H1 (cell line): ENCODE measurements around the gene TCEAL1. TPM values are rescaled to one million over a fixed set of nuclear protein-coding genes. Genes with fewer than 3 reads are reported as not detected.

Experiments used
- CTCF ChIA-PET: fragments of 300-600 bp; sonication (Branson Sonifier 250); formaldehyde crosslinking; loops from one replicate; lab custom pipeline; 2021; ENCODE audit not compliant: partially characterized antibody; lab: Charles Lee
- POLR2A ChIA-PET: fragments of 300-600 bp; sonication (Branson Sonifier 250); formaldehyde crosslinking; loops from one replicate; lab custom pipeline; 2021; ENCODE audit warnings: inconsistent platforms; ENCODE audit not compliant: partially characterized antibody; lab: Charles Lee
- DNase-seq, 2 experiments: peaks; one replicate each; pipeline versions ENCODE4 v3.0.0 to v3.0.0-alpha.2; 2010 to 2022; ENCODE audit warnings: low spot score in 2 of 2, low read depth in 1 of 2, mixed read lengths in 1 of 2
- FAIRE-seq: peaks from 2 replicates; lab custom pipeline; 2011; peaks lifted over from hg19 to GRCh38; lab: Jason Lieb, UNC
- H2AFZ ChIP-seq: 2 replicates; pipeline ENCODE4 v1.8.1; 2012; ENCODE audit warnings: low read length, inconsistent platforms
- H2AK5ac ChIP-seq: 2 replicates; pipeline ENCODE4 v1.6.1; 2013; ENCODE audit warnings: low read depth, low read length
- H2BK120ac ChIP-seq: replicated peaks from 2 replicates; pipeline ENCODE3; 2013; ENCODE audit warnings: low read depth, low read length, inconsistent platforms
- H2BK12ac ChIP-seq: 2 replicates; pipeline ENCODE4 v1.6.1; 2013; ENCODE audit warnings: low read depth, low read length
- H2BK15ac ChIP-seq: 2 replicates; pipeline ENCODE4 v1.6.1; 2013; ENCODE audit warnings: low read length
- H2BK20ac ChIP-seq: 2 replicates; pipeline ENCODE4 v1.6.1; 2013; ENCODE audit warnings: low read length
- H2BK5ac ChIP-seq: 2 replicates; pipeline ENCODE4 v1.6.1; 2013; ENCODE audit warnings: low read depth, low read length
- H3K14ac ChIP-seq: 2 replicates; pipeline ENCODE4 v1.6.1; 2013; ENCODE audit warnings: inconsistent platforms; ENCODE audit not compliant: insufficient read length
- H3K18ac ChIP-seq: 2 replicates; pipeline ENCODE4 v1.6.1; 2013; ENCODE audit warnings: low read length; ENCODE audit errors: extremely low read depth
- H3K23ac ChIP-seq: 2 replicates; pipeline ENCODE4 v1.6.1; 2013; ENCODE audit warnings: inconsistent platforms; ENCODE audit not compliant: insufficient read length
- H3K23me2 ChIP-seq: 2 replicates; pipeline ENCODE4 v1.6.1; 2013; ENCODE audit warnings: low read depth, low read length
- H3K27ac ChIP-seq: 2 replicates; pipeline ENCODE4 v1.6.1; 2011; ENCODE audit warnings: low read depth, low read length, inconsistent platforms
- H3K27me3 ChIP-seq, 4 experiments: replicated peaks in 1 of 4; 1 replicate in 1 of 4; 2 replicates in 3 of 4; pipeline versions ENCODE4 v1.6.1 to v1.8.1; 2011 to 2013; ENCODE audit warnings: low read length in 3 of 4, mild to moderate bottlenecking in 3 of 4, inconsistent platforms in 2 of 4, mixed read lengths in 2 of 4, moderate library complexity in 1 of 4; ENCODE audit not compliant: control insufficient read depth in 3 of 4, insufficient read depth in 3 of 4; ENCODE audit errors: extremely low read depth in 1 of 4
- H3K36me3 ChIP-seq, 4 experiments: 2 replicates each; pipeline versions ENCODE4 v1.6.1 to v1.8.1; 2011 to 2013; ENCODE audit warnings: mild to moderate bottlenecking in 4 of 4, low read length in 3 of 4, moderate library complexity in 2 of 4, control low read depth in 1 of 4, inconsistent platforms in 1 of 4; ENCODE audit not compliant: insufficient read depth in 4 of 4, control insufficient read depth in 2 of 4
- H3K4ac ChIP-seq: replicated peaks from 2 replicates; pipeline ENCODE3; 2013; ENCODE audit warnings: low read length, low read depth, mixed read lengths, inconsistent platforms; ENCODE audit not compliant: insufficient read length
- H3K4me1 ChIP-seq, 4 experiments: replicated peaks in 1 of 4; 1 replicate in 1 of 4; 2 replicates in 3 of 4; pipeline versions ENCODE4 v1.6.1 to v1.8.1; 2011 to 2013; ENCODE audit warnings: low read length in 3 of 4, inconsistent platforms in 2 of 4, mixed read lengths in 1 of 4; ENCODE audit not compliant: insufficient read depth in 4 of 4, control insufficient read depth in 3 of 4
- H3K4me2 ChIP-seq, 2 experiments: 2 replicates each; pipeline versions ENCODE4 v1.6.1 to v1.8.1; 2011 to 2013; ENCODE audit warnings: low read depth in 2 of 2, low read length in 2 of 2, control low read depth in 1 of 2, inconsistent platforms in 1 of 2, mild to moderate bottlenecking in 1 of 2; ENCODE audit not compliant: insufficient read depth in 1 of 2
- H3K4me3 ChIP-seq, 4 experiments: fragments of 200-600, 300-600 bp in 1 of 4; sonication (generic), shearing (Covaris generic), sonication (Bioruptor Twin) in 1 of 4; 2 replicates each; pipeline versions ENCODE4 v1.5.1 to v1.8.1; 2011 to 2016; ENCODE audit warnings: low read length in 4 of 4, low read depth in 3 of 4, control low read depth in 2 of 4, inconsistent platforms in 2 of 4, mild to moderate bottlenecking in 2 of 4, mixed read lengths in 1 of 4, moderate library complexity in 1 of 4; ENCODE audit not compliant: insufficient read depth in 2 of 4; ENCODE audit errors: extremely low read depth in 1 of 4
- H3K56ac ChIP-seq: replicated peaks from 2 replicates; pipeline ENCODE3; 2013; ENCODE audit warnings: low read depth, mild to moderate bottlenecking, mixed read lengths, low read length, inconsistent platforms; ENCODE audit not compliant: insufficient read length
- H3K79me1 ChIP-seq: 2 replicates; pipeline ENCODE4 v1.6.1; 2013; ENCODE audit warnings: low read depth, low read length, control low read depth
- H3K79me2 ChIP-seq, 2 experiments: 2 replicates each; pipeline versions ENCODE4 v1.6.1 to v1.8.1; 2012 to 2013; ENCODE audit warnings: low read length in 2 of 2, mild to moderate bottlenecking in 2 of 2, inconsistent platforms in 1 of 2; ENCODE audit not compliant: insufficient read depth in 2 of 2, control insufficient read depth in 1 of 2
- H3K9ac ChIP-seq, 4 experiments: replicated peaks in 1 of 4; 1 replicate in 1 of 4; 2 replicates in 3 of 4; pipeline versions ENCODE4 v1.6.1 to v1.8.1; 2011 to 2013; ENCODE audit warnings: low read depth in 3 of 4, low read length in 3 of 4, control low read depth in 2 of 4, mild to moderate bottlenecking in 2 of 4, moderate library complexity in 2 of 4, inconsistent platforms in 1 of 4; ENCODE audit errors: extremely low read depth in 1 of 4
- H3K9me3 ChIP-seq, 2 experiments: 2 replicates each; pipeline versions ENCODE4 v1.6.1 to v1.8.1; 2012 to 2013; ENCODE audit warnings: mild to moderate bottlenecking in 2 of 2, moderate library complexity in 2 of 2, control low read depth in 1 of 2, inconsistent platforms in 1 of 2, low read depth in 1 of 2, low read length in 1 of 2, mixed read lengths in 1 of 2; ENCODE audit not compliant: insufficient read depth in 2 of 2
- H4K20me1 ChIP-seq, 2 experiments: replicated peaks in 1 of 2; 2 replicates each; pipeline versions ENCODE3 to v1.8.1; 2011 to 2013; ENCODE audit warnings: inconsistent platforms in 2 of 2, low read length in 2 of 2, mild to moderate bottlenecking in 1 of 2; ENCODE audit not compliant: insufficient read depth in 2 of 2, control insufficient read depth in 1 of 2
- H4K5ac ChIP-seq: 2 replicates; pipeline ENCODE4 v1.6.1; 2013; ENCODE audit warnings: low read length, low read depth, mixed read lengths, inconsistent platforms; ENCODE audit not compliant: insufficient read length
- H4K8ac ChIP-seq: 2 replicates; pipeline ENCODE4 v1.8.0; 2013; ENCODE audit warnings: mild to moderate bottlenecking, moderate library complexity, low read length, inconsistent platforms; ENCODE audit not compliant: insufficient read depth; ENCODE audit errors: extremely low read depth
- H4K91ac ChIP-seq: replicated peaks from 2 replicates; pipeline ENCODE3; 2013; ENCODE audit warnings: low read length, mixed read lengths, inconsistent platforms; ENCODE audit not compliant: insufficient read length
- BCL11A ChIP-seq, 2 experiments: IDR thresholded peaks; one replicate each; pipeline ENCODE4 v1.6.1; 2011; ENCODE audit warnings: low read depth in 2 of 2, low read length in 2 of 2, mild to moderate bottlenecking in 2 of 2
- CEBPB ChIP-seq: IDR thresholded peaks from 2 replicates; pipeline ENCODE4 v1.6.1; 2012; ENCODE audit warnings: low read depth, low read length
- CHD1 ChIP-seq: IDR thresholded peaks from 2 replicates; pipeline ENCODE4 v1.6.1; 2012; ENCODE audit warnings: low read depth, low read length, improper control_type of control experiment
- HDAC6 ChIP-seq: IDR thresholded peaks from one replicate; pipeline ENCODE4 v1.7.1; 2012; ENCODE audit warnings: low read depth, mild to moderate bottlenecking, inconsistent platforms, low read length, moderate library complexity
- RBBP5 ChIP-seq: IDR thresholded peaks from 2 replicates; pipeline ENCODE4 v1.7.1; 2012; ENCODE audit warnings: low read depth, mild to moderate bottlenecking, inconsistent platforms, low read length, moderate library complexity, borderline replicate concordance
- SIRT6 ChIP-seq: IDR thresholded peaks from one replicate; pipeline ENCODE4 v1.7.1; 2012; ENCODE audit warnings: low read length, inconsistent platforms
- SUZ12 ChIP-seq: fragments of 200-600 bp; sonication (generic); IDR thresholded peaks from 2 replicates; pipeline ENCODE4 v1.6.1; 2012; ENCODE audit warnings: mild to moderate bottlenecking, inconsistent platforms, low read length, moderate library complexity, mixed read lengths
- TAF1 ChIP-seq: IDR thresholded peaks from 2 replicates; pipeline ENCODE4 v1.6.1; 2011; ENCODE audit warnings: mild to moderate bottlenecking, low read depth, low read length
- YY1 ChIP-seq: IDR thresholded peaks from 2 replicates; pipeline ENCODE4 v1.6.1; 2011; ENCODE audit warnings: low read depth, mild to moderate bottlenecking, low read length
- WGBS, 2 experiments: shearing (Covaris generic) in 1 of 2; methylation state at CpG; one replicate each; pipeline versions ENCODE4 v1.1.6 to v1.1.7; 2013 to 2015; ENCODE audit warnings: low lambda C conversion rate in 2 of 2, mixed read lengths in 2 of 2, inconsistent platforms in 1 of 2, low coverage in 1 of 2, missing lambda C conversion rate in 1 of 2; ENCODE audit not compliant: insufficient replicate concordance in 2 of 2, insufficient coverage in 1 of 2, insufficient read length in 1 of 2; ENCODE audit errors: extremely low coverage in 1 of 2, missing lambda C conversion rate in 1 of 2; 5-methylcytosine and 5-hydroxymethylcytosine counted together
- long read RNA-seq, 2 experiments: library from RNA in 1 of 2; library from capped mRNA in 1 of 2; stranded (forward); transcript quantifications; one replicate each; pipeline ENCODE4 v2.0.0, GENCODE V29; 2021; ENCODE audit warnings: inconsistent platforms in 1 of 2
- polyA minus RNA-seq, 3 experiments: library from RNA; depleted of rRNA, polyadenylated mRNA; stranded (reverse); fragments of >200 nt; gene quantifications; 1 replicate in 2 of 3; 2 replicates in 1 of 3; pipeline ENCODE4 v1.2.3, GENCODE V29; 2011
- polyA plus RNA-seq, 7 experiments: library from polyadenylated mRNA; depleted of rRNA in 3 of 7; stranded (reverse) in 5 of 7; unstranded in 2 of 7; fragments of >200 nt in 5 of 7; fragments of 200-250 nt in 2 of 7; gene quantifications; 1 replicate in 5 of 7; 2 replicates in 1 of 7; 4 replicates in 1 of 7; pipeline versions ENCODE4 v1.2.1 to v1.2.3, GENCODE V29; 2011 to 2013; ENCODE audit warnings: missing spikeins in 2 of 7, mixed read lengths in 2 of 7
- total RNA-seq: library from RNA; stranded (reverse); fragmentation: NEBNext Ultra II Directional; extraction: Animal tissue kit (Norgen Biotek cat#: 25700); gene quantifications from 2 replicates; pipeline ENCODE4 v1.2.1, GENCODE V29; 2021

Gene TCEAL1
- total RNA-seq (3.9 TPM in 2 replicates), polyA plus RNA-seq (2011; rRNA removed) (3.0 and 4.1 TPM in 2 replicates), polyA minus RNA-seq (2011; rRNA and poly(A)+ RNA removed) (0.95 and 1.3 TPM in 2 replicates)
- polyA plus RNA-seq (2011; cell fraction: cytosol; rRNA removed) = 5.7 TPM
- polyA plus RNA-seq (2011; cell fraction: nucleus; rRNA removed) = 3.2 TPM
- 2.4 to 3.7 TPM (median 3.3 TPM) in 4 replicates for polyA plus RNA-seq (2012, experiment 1 of 2)
- polyA plus RNA-seq (2012, experiment 2 of 2) = 1.8 TPM
- 5.6 TPM for polyA plus RNA-seq (2013, experiment 1 of 2)
- polyA plus RNA-seq (2013, experiment 2 of 2) = 5.4 TPM
- polyA minus RNA-seq (2011; cell fraction: cytosol; rRNA and poly(A)+ RNA removed) = not detected
- 1.7 TPM for polyA minus RNA-seq (2011; cell fraction: nucleus; rRNA and poly(A)+ RNA removed)
- long read RNA-seq, experiment 1, partial matches to known transcripts = 3 of 4 reads
- long read RNA-seq, experiment 1, other reads (novel, unspliced or antisense) = 0 of 4 reads
- long read RNA-seq, experiment 2, partial matches to known transcripts = 4 of 7 reads
- long read RNA-seq, experiment 2, other reads (novel, unspliced or antisense) = 2 of 7 reads

DNA sequence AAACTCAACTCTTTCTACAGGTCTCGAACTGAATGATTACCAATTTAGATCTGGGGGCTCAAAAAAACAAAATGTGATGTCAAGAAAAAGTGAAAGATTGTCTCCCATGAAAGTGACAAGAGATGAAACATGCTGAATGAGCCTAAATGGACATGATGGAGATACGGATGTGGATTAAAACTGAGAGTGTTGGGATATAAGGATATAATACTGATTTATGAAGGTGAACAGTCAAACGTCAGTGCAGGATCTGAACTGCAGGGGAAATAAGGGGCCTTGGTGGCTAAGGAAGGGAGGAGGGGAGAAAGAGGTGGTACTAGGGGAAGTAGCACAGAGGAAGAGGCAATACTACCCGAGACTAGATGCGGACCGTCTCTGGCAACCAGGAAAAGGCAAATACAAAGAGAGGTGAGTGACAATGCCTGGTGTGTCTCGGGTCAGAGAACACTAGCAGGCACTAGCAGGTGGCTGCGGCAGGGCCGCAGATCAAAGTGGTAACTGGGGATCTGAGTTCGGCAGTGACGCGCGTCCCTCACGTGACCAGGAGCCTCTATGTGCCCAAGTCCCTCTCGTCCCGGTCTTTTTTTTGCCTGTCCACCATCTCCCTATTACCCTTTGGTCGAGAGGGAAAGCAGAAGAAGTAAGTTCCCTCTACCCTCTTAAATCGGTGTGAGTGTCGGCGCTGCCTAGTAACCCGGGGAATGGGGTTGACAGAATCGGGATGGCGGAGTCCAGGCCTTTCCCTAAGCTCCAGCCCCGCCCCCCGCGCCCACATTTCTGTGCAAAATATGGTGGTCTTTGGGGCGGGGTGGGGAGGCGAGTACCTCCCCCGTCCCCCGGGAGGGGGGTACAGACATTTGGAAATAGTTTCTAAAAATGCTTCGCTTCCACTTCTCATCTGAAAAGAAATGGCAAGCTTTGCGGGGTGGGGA, at the start of gene TCEAL1:
Gene TCEAL1, plus strand, starts transcription at position 590 of the 932 bp plus-strand sequence. CDS start 942 bp downstream, outside the sequence.
- WGBS, 2 experiments = 6% methylated on average over 25 of the region's 32 CpGs; no CpG with 5 or more reads in 1 of the 2 experiments
- peak within 1 kb of the TSS; percentile 44 to 92 (median 70) for H3K4me3 ChIP-seq
- no peak within 1 kb of the TSS for H3K14ac ChIP-seq
- no peaks in the 10 kb centered on the region for H3K79me2 ChIP-seq
- H2AFZ ChIP-seq = peak within 1 kb of the TSS; percentile 49
- no peak within 1 kb of the TSS for H2BK120ac ChIP-seq
- ChIA-PET POLR2A (interaction anchor here (0.5 to 1.7 kb wide), 5 partner anchors 11 to 59 kb away, joined by 3 to 7 read pairs (median 4); no protein-coding TSS in a partner anchor), CTCF (interaction anchor here (0.7 kb wide), 1 partner anchor 33 kb away, joined by 3 read pairs; no protein-coding TSS in a partner anchor)
- no peak within 1 kb of the TSS; the same call in 1 of the 2 replicates for H2BK5ac ChIP-seq
- H4K20me1 ChIP-seq = no peaks in the 10 kb centered on the region
- H2BK20ac ChIP-seq = no peak within 1 kb of the TSS
- no peak within 1 kb of the TSS for H3K23ac ChIP-seq
- peak within 1 kb of the TSS; percentile 60 for H3K18ac ChIP-seq
- H4K91ac ChIP-seq = no peak within 1 kb of the TSS
- no peak within 1 kb of the TSS for H4K8ac ChIP-seq
- no peaks in the 10 kb centered on the region for H3K9me3 ChIP-seq
- H3K27me3 ChIP-seq = no peaks in the 10 kb centered on the region
- H3K4me2 ChIP-seq = peak within 1 kb of the TSS; percentile 66 to 92
- peak within 1 kb of the TSS in 3 of 4 experiments; percentile 29 to 65 (median 61); a peak in 6 of 7 replicates for H3K9ac ChIP-seq
- no peaks in the 10 kb centered on the region for H3K36me3 ChIP-seq
- peak within 1 kb of the TSS; percentile 55; the same call in 1 of the 2 replicates for H3K27ac ChIP-seq
- 0 out of 2 replicates have a peak, but pooled peaks cover 5% of the 10 kb centered on the region for H3K23me2 ChIP-seq
- peak within 1 kb of the TSS; percentile 97 for H4K5ac ChIP-seq
- DNase-seq (peak in 1 of 2 experiments; percentile 65), FAIRE-seq (no peak)
- H3K79me1 ChIP-seq = no peaks in the 10 kb centered on the region
- no peak within 1 kb of the TSS for H2BK12ac ChIP-seq
- no peak within 1 kb of the TSS; the same call in 1 of the 2 replicates for H2BK15ac ChIP-seq
- no peak within 1 kb of the TSS for H2AK5ac ChIP-seq
- H3K4ac ChIP-seq = no peak within 1 kb of the TSS
- peak within 1 kb of the TSS; percentile 92 for H3K56ac ChIP-seq
- no peaks in the 10 kb centered on the region for H3K4me1 ChIP-seq
- TF ChIP-seq CHD1 = no peak
- no peak for TF ChIP-seq SIRT6
- TF ChIP-seq BCL11A (IDR thresholded peaks at IDR 0.05; ENCODE audit: low read depth in 2 of 2, low read length in 2 of 2) = no peak
- TF ChIP-seq SUZ12 = no peak
- TF ChIP-seq YY1 = no peak
- no peak for TF ChIP-seq CEBPB
- TF ChIP-seq TAF1 = no peak
- TF ChIP-seq RBBP5 = no peak; the same call in 1 of the 2 replicates
- TF ChIP-seq HDAC6 = no peak
